Measurements from ENCODE around the gene NCR2. TPM values are rescaled to one million over a fixed set of nuclear protein-coding genes. Genes with fewer than 3 reads are reported as not detected.

Gene NCR2
- total and polyA plus RNA-seq, 2 of the 13 experiments (the other 11 are each of a cell fraction or from before 2014, with no cell fraction given): not detected

DNA sequence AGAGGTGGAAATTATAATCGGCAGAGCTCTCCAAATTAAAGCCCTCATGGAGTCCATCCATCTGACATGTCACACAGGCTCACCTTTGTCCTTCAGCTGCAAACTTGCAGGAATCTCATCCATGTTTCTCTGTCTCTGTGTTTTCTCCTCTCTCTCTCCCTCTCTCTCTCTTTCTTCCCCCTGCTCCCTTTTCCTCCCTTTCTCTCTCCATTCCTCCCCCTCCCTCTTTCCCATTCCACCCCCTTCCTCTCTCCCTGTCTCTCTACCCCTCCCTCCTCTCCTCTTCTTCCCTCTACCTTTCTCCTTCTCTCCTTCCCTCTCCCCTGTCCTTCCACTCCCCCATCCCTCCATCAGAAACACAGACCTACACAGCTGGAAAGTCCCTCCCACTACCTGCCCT lies 6.8 kb downstream of the NCR2 start:
- no peak overlapping the region for H3K4me2 ChIP-seq (ENCODE audit: low read depth, low read length)
- CTCF ChIA-PET (ENCODE audit: low intra/inter-chr PET ratio, low total read pairs): no interaction called here
- DNase-seq (ENCODE audit: low spot score) (no peak), FAIRE-seq (no peak), ATAC-seq (no peak)
- in situ Hi-C loops (cut with HindIII; ENCODE audit: extremely low pct_ligation_motif_present, low pct_unique_long_range_greater_than_20kb) (no loop called here), intact Hi-C loops (cut with micrococcal nuclease; ENCODE audit: unreplicated experiment) (no loop called here)
- WGBS (ENCODE audit: low lambda C conversion rate): 7% methylated on average over 1 of the region's 1 CpG
- no peaks in the 10 kb centered on the region; the same call in 1 of the 2 replicates for H4K20me1 ChIP-seq (ENCODE audit: insufficient read depth, low read length)
- TF ChIP-seq, protein P1, sequence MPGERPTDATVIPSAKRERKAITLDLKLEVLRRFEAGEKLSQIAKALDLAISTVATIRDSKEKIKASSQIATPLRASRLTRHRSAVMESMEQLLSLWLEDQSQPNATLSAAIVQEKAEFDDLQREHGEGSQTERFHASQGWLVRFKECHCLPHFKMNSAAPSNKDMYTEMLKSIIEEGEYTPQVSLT (CRISPR knock-in tag; IDR thresholded peaks at IDR 0.05; ENCODE audit: borderline replicate concordance, low read depth): no peak
- TF ChIP-seq ZNF75D (CRISPR knock-in tag; IDR thresholded peaks at IDR 0.05; ENCODE audit: borderline replicate concordance) (no peak), HNRNPK (IDR thresholded peaks at IDR 0.05; ENCODE audit: low read depth, low read length, poor library complexity, severe bottlenecking) (peak; percentile 68), PCBP2 (optimal IDR thresholded peaks at IDR 0.05; ENCODE audit: low read depth, low read length, poor library complexity, severe bottlenecking) (peak; percentile 48)
- peaks cover 20 to 72% of the 10 kb centered on the region in 2 experiments for H3K27me3 ChIP-seq (ENCODE audit: control insufficient read depth in 1 of 2, insufficient read depth in 2 of 2, low read length in 2 of 2)
- no peaks in the 10 kb centered on the region for H3K4me1 ChIP-seq (ENCODE audit: insufficient read depth, low read length)
- no peaks in the 10 kb centered on the region for H3K36me3 ChIP-seq (replicated peaks in 1 of 2; ENCODE audit: control insufficient read depth in 1 of 2, insufficient read depth in 2 of 2, low read length in 2 of 2)
- H3K79me2 ChIP-seq (ENCODE audit: insufficient read depth, low read length): no peaks in the 10 kb centered on the region
- no peaks in the 10 kb centered on the region for H3K9me3 ChIP-seq (ENCODE audit: low read length)
- no peak overlapping the region for H3K9ac ChIP-seq (ENCODE audit: insufficient read depth, low read depth, low read length)
- H2AFZ ChIP-seq (ENCODE audit: low read length): no peak overlapping the region
- POLR2A ChIA-PET: no interaction called here
- BruUV-seq (replicated peaks): no TSS peak
- no peak overlapping the region for H3K27ac ChIP-seq (ENCODE audit: extremely low read length, insufficient read depth, low read length)
- H3K4me3 ChIP-seq (replicated peaks in 1 of 3; ENCODE audit: insufficient read depth in 1 of 3, low read depth in 2 of 3, low read length in 3 of 3): no peak overlapping the region

DNA sequence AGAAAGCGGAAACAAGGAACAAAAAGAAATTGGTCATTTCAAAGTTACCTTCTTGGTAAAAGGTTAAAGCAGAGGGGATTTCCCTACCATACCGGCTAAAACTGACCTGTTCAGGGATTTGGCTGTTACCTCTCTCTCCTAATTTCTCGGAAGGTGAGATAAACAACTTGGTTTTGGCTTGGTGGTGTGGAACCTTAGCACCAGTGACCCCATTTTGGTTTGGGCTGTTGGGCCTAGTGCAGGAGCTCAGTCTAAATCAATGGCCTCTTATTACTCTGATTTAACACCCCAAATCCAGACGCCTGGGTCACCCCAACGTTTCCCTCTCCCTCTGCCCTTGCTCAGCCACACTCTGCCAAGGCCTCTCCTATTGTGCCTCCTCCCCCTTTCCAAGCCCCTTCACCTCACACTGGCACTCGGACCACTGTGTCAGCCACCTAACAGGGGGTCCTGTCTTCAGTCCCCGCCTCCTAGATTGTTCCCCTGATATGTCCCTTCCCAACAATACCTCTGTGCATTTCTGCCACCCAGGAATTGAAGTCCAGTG lies 8.3 kb downstream of the NCR2 start:
- 27% methylated on average over 7 of the region's 7 CpGs for WGBS (ENCODE audit: low lambda C conversion rate)
- peaks cover 20 to 69% of the 10 kb centered on the region in 2 experiments for H3K27me3 ChIP-seq (ENCODE audit: control insufficient read depth in 1 of 2, insufficient read depth in 2 of 2, low read length in 2 of 2)
- CTCF ChIA-PET (ENCODE audit: low intra/inter-chr PET ratio, low total read pairs): no interaction called here
- BruUV-seq (replicated peaks): no TSS peak
- H4K20me1 ChIP-seq (ENCODE audit: insufficient read depth, low read length): no peaks in the 10 kb centered on the region; the same call in 1 of the 2 replicates
- H3K27ac ChIP-seq (ENCODE audit: extremely low read length, insufficient read depth, low read length): no peak overlapping the region
- no peak for FAIRE-seq
- no peak for ATAC-seq
- intact Hi-C loops (cut with micrococcal nuclease; ENCODE audit: unreplicated experiment) (no loop called here), in situ Hi-C loops (cut with HindIII; ENCODE audit: extremely low pct_ligation_motif_present, low pct_unique_long_range_greater_than_20kb) (no loop called here)
- H3K9ac ChIP-seq (ENCODE audit: insufficient read depth, low read depth, low read length): no peak overlapping the region
- no peak overlapping the region for H3K4me2 ChIP-seq (ENCODE audit: low read depth, low read length)
- H2AFZ ChIP-seq (ENCODE audit: low read length): no peak overlapping the region
- no peaks in the 10 kb centered on the region for H3K4me1 ChIP-seq (ENCODE audit: insufficient read depth, low read length)
- POLR2A ChIA-PET: no interaction called here
- 0 out of 2 replicates have a peak, but pooled peaks cover 4% of the 10 kb centered on the region for H3K9me3 ChIP-seq (ENCODE audit: low read length)
- no peaks in the 10 kb centered on the region for H3K36me3 ChIP-seq (replicated peaks in 1 of 2; ENCODE audit: control insufficient read depth in 1 of 2, insufficient read depth in 2 of 2, low read length in 2 of 2)
- TF ChIP-seq AGO1 (IDR thresholded peaks at IDR 0.05; ENCODE audit: low read depth, low read length, poor library complexity, severe bottlenecking): no peak
- TF ChIP-seq ARNT2 (CRISPR knock-in tag; IDR thresholded peaks at IDR 0.05; ENCODE audit: low read depth): no peak
- H3K4me3 ChIP-seq (replicated peaks in 1 of 3; ENCODE audit: insufficient read depth in 1 of 3, low read depth in 2 of 3, low read length in 3 of 3): no peak overlapping the region
- no peaks in the 10 kb centered on the region for H3K79me2 ChIP-seq (ENCODE audit: insufficient read depth, low read length)
- no peak for DNase-seq (ENCODE audit: low spot score)

Data from HepG2 (cell line).